ENCODE results near the gene EML2.
"Not testable (repeated sequence)": the region's sequence is repeated elsewhere in the genome, so short reads cannot be mapped to it uniquely, and the experiment has no call there.

Gene EML2

DNA sequence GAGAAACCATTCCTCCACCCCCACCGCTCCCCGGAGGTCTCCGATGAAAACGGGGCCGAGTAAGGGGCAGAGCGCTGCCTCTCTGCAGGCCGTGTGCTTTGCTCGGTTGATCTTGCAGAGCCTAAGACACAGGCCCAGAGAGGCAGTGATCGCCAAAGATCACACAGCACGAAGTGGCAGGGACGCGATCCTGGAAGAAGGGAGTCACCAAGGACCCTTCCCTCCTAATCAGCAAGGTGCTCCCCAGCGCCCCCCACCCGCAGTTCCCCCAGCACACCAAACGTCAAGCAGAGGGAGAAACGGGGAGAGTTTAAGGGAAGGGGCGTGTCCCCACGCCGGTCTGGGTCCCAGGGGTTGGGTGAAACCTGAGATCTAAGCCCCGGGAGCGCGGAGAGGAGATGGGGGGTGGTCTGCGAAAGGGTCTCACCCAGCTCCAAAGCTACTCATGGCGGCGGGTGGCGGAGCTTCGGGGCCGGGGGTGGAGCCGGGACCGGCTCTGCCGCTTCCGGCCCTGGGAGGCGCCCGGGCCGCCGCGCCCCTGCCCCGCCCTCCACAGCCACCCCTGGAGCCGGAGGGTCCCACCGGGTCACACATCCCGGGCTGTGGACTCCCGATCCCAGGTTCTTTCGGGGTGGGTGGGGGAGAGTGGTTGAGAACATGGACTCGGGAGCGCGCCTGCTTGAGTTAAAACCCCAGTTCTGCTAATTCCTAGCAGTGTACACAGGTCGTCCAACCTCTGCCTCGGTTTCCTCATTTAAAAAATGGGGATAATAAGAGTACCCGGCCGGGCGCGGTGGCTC, at the start of gene EML2:
TSS of gene EML2 (minus strand) at position 468 of the 800 bp plus-strand sequence. CDS start at position 447, 21 bp downstream.
- DNase-seq = no peak

GRCh38 chr19:45687599-45687998, 48.4 kb upstream of the EML2 start:
- DNase-seq = no peak

DNA sequence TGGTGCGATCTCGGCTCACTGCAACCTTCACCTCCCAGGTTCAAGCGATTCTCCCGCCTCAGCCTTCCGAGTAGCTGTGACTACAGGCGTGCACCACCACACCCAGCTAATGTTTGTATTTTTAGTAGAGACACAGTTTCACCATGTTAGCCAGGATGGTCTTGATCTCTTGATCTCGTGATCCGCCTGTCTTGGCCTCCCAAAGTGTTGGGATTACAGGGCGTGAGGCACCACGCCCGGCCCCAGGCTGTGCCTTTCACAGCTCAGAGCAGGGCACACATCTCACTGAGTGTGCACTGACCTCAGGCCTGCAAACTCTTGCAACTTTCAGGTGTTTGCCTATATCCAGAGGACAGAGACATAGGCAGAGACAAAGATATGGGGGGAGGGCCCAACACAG, 45.8 kb upstream of the EML2 start:
- not testable (repeated sequence) for DNase-seq

- no peak for DNase-seq
Observed at GRCh38 chr19:45682908-45683307, 43.7 kb upstream of the EML2 start.

- DNase-seq = no peak
Observed at GRCh38 chr19:45682117-45682516, 42.9 kb upstream of the EML2 start.

DNA sequence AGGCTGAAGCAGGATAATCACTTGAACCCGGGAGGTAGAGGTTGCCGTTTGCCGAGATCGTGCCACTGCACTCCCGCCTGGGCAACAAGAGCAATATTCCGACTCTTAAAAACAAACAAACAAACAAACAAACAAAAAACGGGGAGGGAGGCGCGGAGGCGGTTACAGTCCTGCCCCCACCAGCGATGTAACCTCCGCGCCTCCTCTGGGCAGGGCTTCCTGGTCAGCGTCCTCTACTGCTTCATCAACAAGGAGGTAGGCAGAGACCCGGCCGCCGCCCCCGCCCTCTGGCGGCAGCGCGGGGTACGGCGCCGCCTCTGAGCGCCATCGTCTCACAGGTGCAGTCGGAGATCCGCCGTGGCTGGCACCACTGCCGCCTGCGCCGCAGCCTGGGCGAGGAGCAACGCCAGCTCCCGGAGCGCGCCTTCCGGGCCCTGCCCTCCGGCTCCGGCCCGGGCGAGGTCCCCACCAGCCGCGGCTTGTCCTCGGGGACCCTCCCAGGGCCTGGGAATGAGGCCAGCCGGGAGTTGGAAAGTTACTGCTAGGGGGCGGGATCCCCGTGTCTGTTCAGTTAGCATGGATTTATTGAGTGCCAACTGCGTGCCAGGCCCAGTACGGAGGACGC, 42.3 kb upstream of the EML2 start:
- peak; percentile 76 for DNase-seq

DNA sequence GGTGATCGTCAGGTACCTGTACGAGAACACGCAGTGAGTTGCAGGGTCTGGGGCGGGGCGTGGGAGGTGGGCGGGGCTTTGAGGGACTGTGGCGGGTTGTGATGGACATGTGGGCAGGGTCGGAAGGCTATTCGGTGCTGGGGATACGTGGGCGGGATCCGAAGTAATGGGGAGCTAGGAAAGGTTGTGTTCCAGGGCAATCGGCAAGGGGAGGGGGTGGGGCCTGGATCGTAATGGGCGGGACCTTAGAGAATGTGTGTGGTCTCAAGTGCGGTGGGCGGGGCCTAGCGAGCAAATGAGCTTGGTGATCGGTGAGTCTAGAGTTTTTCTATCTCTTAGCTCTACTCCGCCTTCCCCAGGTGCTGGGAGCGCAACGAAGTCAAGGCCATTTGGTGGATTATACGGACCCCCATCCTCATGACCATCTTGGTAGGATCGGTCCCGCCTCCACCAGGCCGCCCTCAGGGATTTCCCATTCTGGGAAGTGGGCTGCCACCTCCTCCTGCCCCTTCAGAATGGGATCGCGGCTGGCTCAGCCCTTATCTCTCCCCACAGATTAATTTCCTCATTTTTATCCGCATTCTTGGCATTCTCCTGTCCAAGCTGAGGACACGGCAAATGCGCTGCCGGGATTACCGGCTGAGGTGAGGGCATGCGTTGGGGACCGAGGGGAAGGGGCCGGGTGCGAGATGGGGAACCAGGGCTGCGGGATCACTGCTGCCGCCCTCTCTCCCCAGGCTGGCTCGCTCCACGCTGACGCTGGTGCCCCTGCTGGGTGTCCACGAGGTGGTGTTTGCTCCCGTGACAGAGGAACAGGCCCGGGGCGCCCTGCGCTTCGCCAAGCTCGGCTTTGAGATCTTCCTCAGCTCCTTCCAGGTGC, 38.4 kb upstream of the EML2 start:
- DNase-seq = peak; percentile 95

GRCh38 chr19:45676851-45677263, 37.7 kb upstream of the EML2 start:
- DNase-seq = no peak

GRCh38 chr19:45674946-45675345, 35.7 kb upstream of the EML2 start:
- DNase-seq = no peak

- peak; percentile 84 for DNase-seq
Observed at GRCh38 chr19:45670670-45671453, 31.7 kb upstream of the EML2 start.

DNA sequence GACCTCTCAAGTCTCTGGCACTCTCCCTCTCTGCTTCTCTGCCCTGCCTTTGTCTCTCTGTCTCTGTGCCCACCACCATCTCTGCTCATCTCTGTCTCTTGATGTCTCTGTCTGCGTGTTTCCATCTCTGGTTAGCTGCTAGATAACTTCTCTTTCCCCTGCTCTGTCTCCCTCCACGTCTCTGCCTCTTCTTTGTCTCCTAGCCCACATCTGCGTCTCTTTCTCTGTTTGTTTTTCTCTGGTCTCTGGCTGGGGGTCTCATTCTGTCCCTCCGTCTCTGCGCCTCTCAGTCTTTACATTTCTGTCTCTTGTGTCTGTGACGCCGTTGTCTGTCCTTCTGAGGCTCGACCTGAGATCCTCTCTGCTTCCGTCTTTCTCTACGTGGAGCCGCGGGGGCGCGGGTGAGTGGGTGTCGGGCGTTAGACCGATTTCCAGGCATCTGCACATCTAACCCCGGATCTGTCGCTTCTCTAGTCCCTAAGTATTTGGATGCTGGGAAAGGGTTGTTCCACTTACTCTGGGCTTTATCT, 29.2 kb upstream of the EML2 start:
- no peak for DNase-seq

DNA sequence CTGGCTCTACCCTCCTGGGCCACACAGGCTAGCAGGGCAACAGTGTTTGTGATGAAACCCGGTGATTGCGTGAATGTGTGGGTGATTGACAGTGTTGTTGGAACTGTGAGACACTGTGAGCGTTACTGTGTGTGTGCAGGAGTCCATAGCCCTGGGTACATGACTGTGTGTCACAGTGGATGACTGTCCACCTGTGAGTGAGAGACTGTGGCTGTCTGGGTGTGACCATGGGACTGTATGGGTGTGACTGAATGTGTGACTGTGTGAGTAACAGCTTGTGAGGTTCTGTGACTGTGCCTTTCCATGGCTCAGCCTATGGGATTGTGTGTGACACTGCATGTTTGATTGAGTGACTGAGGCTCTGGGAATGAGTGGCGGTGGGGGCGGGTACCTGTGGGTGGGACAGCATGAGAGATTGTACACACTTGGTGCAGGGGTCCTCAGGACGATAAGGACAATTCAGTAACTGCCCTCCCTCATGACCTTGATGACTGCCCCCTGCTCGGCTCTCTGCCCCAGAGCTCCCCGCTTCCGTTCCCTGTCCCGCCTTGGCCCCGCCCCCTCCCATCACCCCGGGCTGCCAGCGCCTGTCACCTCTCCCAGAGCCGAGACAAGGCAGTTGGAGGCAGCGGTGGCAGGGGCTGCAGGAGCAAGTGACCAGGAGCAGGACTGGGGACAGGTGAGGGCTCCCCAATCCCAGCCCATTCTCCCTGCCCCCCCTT, 28.6 kb upstream of the EML2 start, which contains the start of gene GIPR:
TSS of gene GIPR (plus strand) at position 602 of the 722 bp plus-strand sequence. CDS start 1,300 bp downstream, outside the sequence.
- DNase-seq = no peak

- no peak for DNase-seq
Observed at GRCh38 chr19:45664575-45664974, 25.4 kb upstream of the EML2 start.

DNA sequence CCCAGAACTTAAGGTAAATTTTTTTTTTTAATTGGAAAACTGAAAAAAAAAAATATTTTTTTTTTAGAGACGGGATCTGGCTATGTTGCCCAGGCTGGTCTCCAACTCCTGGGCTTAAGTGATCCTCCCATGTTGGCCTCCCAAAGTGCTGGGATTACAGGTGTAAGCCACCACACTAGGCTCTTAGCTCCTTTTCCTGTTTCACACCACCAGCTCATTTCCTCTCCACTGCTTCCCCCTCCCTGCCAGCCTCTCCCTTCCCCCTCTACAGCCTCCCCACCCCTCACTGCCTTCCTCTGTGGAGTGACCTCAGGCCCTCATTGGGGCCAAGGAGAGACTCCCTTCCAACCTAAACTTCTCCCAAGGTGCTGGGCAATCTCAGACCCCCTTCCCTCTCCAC, 24.6 kb upstream of the EML2 start:
- DNase-seq = no peak

- DNase-seq = no peak
Observed at GRCh38 chr19:45660636-45661035, 21.4 kb upstream of the EML2 start.

DNA sequence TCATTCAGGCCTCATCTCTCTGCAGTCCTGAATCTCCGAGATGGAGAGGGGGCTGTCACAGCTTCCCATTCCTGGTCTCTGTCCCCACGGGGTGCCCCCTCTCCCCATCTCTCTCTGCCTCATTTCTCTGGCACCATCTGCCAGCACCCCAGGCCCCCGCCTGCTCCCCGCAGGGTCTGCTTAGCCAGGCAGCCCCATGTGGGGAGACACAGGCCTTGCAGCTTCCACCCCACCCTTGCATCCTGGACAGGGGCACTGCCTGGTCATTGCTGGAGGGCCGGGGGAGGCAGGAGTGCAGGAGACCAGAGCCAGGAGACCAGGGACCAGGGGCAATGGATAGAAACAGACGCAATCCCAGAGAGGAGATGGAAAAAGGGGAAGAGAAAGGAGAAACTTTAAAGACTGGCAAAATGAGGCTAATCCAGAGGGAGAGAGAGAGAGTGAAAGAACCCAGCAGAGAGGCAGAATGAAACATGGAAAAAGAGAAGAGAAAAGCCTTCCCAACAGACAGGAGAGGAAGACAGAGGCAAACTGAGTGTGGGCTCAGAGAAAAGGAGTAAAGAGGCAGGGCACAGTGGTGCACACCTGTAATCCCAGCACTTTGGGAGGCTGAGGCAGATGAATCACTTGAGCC, 20.0 kb upstream of the EML2 start:
- DNase-seq = no peak

DNA sequence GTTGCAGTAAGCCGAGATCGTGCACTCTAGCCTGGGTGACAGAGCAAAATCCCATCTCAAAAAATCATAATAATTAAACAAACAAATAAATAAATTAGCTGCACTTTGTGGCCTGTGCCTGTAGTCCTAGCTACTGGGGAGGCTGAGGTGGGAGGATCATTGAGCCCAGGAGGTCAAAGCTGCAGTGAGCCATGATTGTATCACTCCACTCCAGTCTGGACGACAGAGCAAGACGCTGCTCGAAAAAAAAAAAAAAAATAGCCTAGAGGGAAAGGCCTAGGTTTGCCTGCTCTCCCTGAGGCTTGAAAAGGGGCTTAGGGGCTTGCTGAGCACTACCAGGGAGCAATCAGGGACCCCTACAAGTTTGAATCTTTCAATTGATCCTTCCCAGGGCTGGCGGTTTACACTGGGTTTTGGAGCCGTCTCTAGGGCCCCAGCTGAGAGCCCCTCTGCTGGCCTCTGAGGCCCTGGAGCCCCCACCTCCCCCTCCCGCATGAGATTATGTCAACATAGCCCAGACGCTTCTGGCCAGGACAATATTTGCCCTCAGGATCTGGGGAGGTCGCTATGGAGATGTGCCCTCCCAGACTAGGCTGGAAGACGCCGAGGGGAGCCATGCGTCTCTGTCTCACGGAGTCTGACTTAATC, 18.4 kb upstream of the EML2 start:
- DNase-seq = no peak

DNA sequence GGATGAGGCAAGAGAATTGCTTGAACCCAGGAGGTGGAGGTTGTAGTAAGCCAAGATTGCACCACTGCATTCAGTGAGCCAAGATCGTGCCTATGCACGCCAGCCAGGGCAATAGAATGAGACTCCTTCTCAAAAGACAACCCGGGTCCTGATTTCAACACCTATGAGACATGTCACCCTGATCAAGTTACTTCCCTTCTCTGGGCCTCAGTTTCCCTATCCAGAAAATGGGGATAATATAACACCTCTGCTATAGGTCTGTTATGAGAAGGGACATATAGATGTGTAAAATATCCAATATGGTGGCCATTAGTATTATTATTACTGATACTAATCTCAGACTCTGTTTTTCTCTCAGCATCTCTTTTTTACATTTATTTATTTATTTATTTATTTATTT, 15.9 kb upstream of the EML2 start:
- no peak for DNase-seq

DNA sequence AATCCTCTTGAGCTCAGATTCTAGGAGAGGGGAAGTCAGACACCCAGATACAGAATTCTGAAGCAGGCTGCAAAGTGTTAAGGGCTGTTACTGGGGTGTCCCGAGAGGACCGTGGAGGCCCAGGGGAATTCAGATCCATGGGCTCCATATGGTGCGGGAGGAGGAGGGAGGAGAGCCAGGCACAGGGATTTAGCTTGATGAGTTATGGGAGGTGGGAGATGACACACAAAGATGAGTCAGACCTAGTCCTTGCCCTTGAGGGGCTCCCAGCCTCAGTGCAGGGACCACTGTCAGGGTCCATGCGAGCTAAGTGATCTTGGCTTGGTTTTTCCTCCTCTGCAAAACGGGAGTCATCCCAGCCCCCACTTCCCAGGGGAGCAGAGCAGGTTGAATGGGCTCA, 14.4 kb upstream of the EML2 start:
- no peak for DNase-seq

- DNase-seq = no peak
Observed at GRCh38 chr19:45650722-45651121, 11.5 kb upstream of the EML2 start.

DNA sequence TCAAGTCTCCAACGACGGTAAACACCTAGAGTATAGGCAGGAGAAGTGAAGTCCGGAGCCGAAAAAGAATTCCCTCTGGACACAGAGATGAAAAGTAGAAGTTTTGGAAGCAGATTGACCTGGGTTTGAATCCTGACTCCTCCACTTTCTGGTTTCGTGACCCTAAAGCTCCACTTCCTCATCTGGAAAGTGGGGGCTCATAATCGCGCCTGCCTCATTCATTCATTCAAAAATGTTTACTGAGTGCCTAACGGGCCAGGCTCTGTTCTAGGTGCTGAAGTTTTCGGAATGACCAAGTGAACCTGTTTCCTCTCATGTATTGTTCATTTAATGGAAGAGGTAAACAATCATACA, 7.1 kb upstream of the EML2 start:
- no peak for DNase-seq

All from DMS153 (cell line).